Panc1 (cell line): ENCODE data around the gene FCN3. TPM values are rescaled to one million over a fixed set of nuclear protein-coding genes. Genes with fewer than 3 reads are reported as not detected.

Source experiments
- ATAC-seq: fragments of 200-7000 bp; cut with Tn5 transposase; 2 replicates; pipeline ENCODE4 v1.9.1; 2020; ENCODE audit warnings: mild to moderate bottlenecking, moderate library complexity
- BruUV-seq: library from RNA; stranded (reverse); fragments of 400-500 nt; replicated peaks from 2 replicates; lab custom pipeline; 2021; lab: Mats Ljungman, UMichigan
- CTCF ChIA-PET: fragments of 300-600 bp; sonication (Branson Sonifier 250); formaldehyde crosslinking; loops from one replicate; lab custom pipeline; 2022; ENCODE audit warnings: antibody characterized with exemption; lab: Charles Lee
- POLR2A ChIA-PET: fragments of 300-600 bp; sonication (Branson Sonifier 250); formaldehyde crosslinking; loops from one replicate; lab custom pipeline; 2022; ENCODE audit warnings: antibody characterized with exemption; lab: Charles Lee
- DNase-seq: peaks from one replicate; pipeline ENCODE4 v3.0.0-alpha.2; 2010; ENCODE audit warnings: low read depth, low spot score
- H3K27ac ChIP-seq: 2 replicates; pipeline ENCODE4 v1.5.1; 2011; ENCODE audit warnings: mild to moderate bottlenecking, low read length, inconsistent platforms
- H3K27me3 ChIP-seq: fragments of 200-500 bp; sonication (Bioruptor generic); 2 replicates; pipeline ENCODE4 v1.6.0; 2014; ENCODE audit warnings: low read length, inconsistent platforms; ENCODE audit not compliant: control insufficient read depth, insufficient read depth
- H3K36me3 ChIP-seq: fragments of 200-500 bp; sonication (Bioruptor generic); 2 replicates; pipeline ENCODE4 v1.5.1; 2014; ENCODE audit warnings: inconsistent platforms, mild to moderate bottlenecking, low read length, moderate library complexity; ENCODE audit not compliant: control insufficient read depth, insufficient read depth
- H3K4me1 ChIP-seq: 2 replicates; pipeline ENCODE4 v1.5.1; 2011; ENCODE audit warnings: inconsistent platforms, mild to moderate bottlenecking, low read length, moderate library complexity; ENCODE audit not compliant: control insufficient read depth, insufficient read depth
- H3K4me3 ChIP-seq, 2 experiments: 2 replicates each; pipeline ENCODE4 v1.5.1; 2011 to 2012; ENCODE audit warnings: low read depth in 2 of 2, low read length in 2 of 2, mild to moderate bottlenecking in 2 of 2, inconsistent platforms in 1 of 2, moderate library complexity in 1 of 2
- H3K9me3 ChIP-seq: fragments of 200-500 bp; sonication (Bioruptor generic); 2 replicates; pipeline ENCODE4 v1.5.1; 2014; ENCODE audit warnings: low read depth, mild to moderate bottlenecking, inconsistent platforms, low read length, moderate library complexity; ENCODE audit not compliant: control insufficient read depth, insufficient read depth
- POLR2AphosphoS5 ChIP-seq: IDR thresholded peaks from 2 replicates; pipeline ENCODE4 v1.6.1; 2012; ENCODE audit warnings: mild to moderate bottlenecking, low read depth, low read length, moderate library complexity
- REST ChIP-seq, 2 experiments: IDR thresholded peaks; 2 replicates each; pipeline ENCODE4 v1.6.1; 2011 to 2012; ENCODE audit warnings: low read depth in 2 of 2, control low read depth in 1 of 2, low read length in 1 of 2, mild to moderate bottlenecking in 1 of 2, moderate library complexity in 1 of 2; ENCODE audit not compliant: insufficient read depth in 1 of 2
- SIN3A ChIP-seq: IDR thresholded peaks from 2 replicates; pipeline ENCODE4 v1.6.1; 2012; ENCODE audit warnings: low read depth, mild to moderate bottlenecking, low read length, moderate library complexity, borderline replicate concordance; ENCODE audit not compliant: insufficient read depth
- TCF7L2 ChIP-seq: IDR thresholded peaks from 2 replicates; pipeline ENCODE4 v1.6.1; 2011; ENCODE audit warnings: mild to moderate bottlenecking, low read depth, low read length, inconsistent platforms
- in situ Hi-C: cut with HindIII; loops from 2 replicates; pipeline ENCODE4 v1.10.0; 2016; ENCODE audit warnings: low sequenced_read_pairs, low pct_unique_long_range_greater_than_20kb
- intact Hi-C: fragments of 100-400 bp; cut with micrococcal nuclease; formaldehyde crosslinking; loops from one replicate; pipeline ENCODE4 v1.10.0; 2022; ENCODE audit not compliant: unreplicated experiment
- total RNA-seq: library from RNA; stranded (reverse); gene quantifications from one replicate; pipeline ENCODE4 v1.2.1, GENCODE V29; 2021; ENCODE audit not compliant: unreplicated experiment
- TF ChIP-seq, protein P1 (sequence below): fragments of 450-650 bp; IDR thresholded peaks from 2 replicates; pipeline ENCODE4 v1.5.1; 2017; ENCODE audit warnings: mild to moderate bottlenecking

The FCN3 gene
- total RNA-seq, 1 experiment from 2014 or later, result not detected

DNA sequence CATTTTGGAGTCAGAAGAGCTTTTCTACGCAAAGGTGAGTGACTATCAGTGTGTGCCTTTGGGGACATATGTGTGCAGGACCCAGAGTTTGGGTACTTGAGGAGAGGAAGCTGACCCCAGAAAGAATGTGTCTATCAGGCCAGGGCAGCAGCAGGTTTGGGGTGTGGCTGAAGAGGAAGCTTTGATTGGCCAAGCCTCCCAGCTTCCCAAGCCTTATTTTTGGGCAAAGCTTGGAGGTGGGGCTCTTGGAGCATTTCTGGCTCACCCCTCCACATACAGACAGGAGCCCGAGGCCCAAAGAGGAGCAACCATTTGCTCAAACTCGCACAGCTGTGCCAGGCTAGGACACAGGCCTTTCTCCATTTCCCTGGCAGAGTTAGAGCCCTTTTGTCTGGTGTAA is 22.5 kb upstream of the FCN3 start:
- ChIA-PET CTCF (interaction anchor here (0.7 to 1.6 kb wide), 2 partner anchors 39 to 350 kb away, joined by 4 to 10 read pairs; no protein-coding TSS in a partner anchor), POLR2A (no interaction called here)
- BruUV-seq, result no TSS peak
- TF ChIP-seq POLR2AphosphoS5, result no peak
- TF ChIP-seq TCF7L2, result no peak
- TF ChIP-seq SIN3A, result no peak
- TF ChIP-seq REST (IDR thresholded peaks at IDR 0.05; ENCODE audit: insufficient read depth in 1 of 2, low read depth in 2 of 2, low read length in 1 of 2), result no peak
- H3K36me3 ChIP-seq, result no peaks in the 10 kb centered on the region
- in situ Hi-C loops (no loop called here), intact Hi-C loops (loop anchor here (10.0 kb wide), 1 partner anchor 268 kb away; no protein-coding TSS in a partner anchor)
- no peaks in the 10 kb centered on the region for H3K27me3 ChIP-seq
- no peak for ATAC-seq
- H3K27ac ChIP-seq, result no peak overlapping the region
- H3K9me3 ChIP-seq, result no peaks in the 10 kb centered on the region
- no peak overlapping the region for H3K4me3 ChIP-seq
- DNase-seq, result no peak
- no peaks in the 10 kb centered on the region for H3K4me1 ChIP-seq

DNA sequence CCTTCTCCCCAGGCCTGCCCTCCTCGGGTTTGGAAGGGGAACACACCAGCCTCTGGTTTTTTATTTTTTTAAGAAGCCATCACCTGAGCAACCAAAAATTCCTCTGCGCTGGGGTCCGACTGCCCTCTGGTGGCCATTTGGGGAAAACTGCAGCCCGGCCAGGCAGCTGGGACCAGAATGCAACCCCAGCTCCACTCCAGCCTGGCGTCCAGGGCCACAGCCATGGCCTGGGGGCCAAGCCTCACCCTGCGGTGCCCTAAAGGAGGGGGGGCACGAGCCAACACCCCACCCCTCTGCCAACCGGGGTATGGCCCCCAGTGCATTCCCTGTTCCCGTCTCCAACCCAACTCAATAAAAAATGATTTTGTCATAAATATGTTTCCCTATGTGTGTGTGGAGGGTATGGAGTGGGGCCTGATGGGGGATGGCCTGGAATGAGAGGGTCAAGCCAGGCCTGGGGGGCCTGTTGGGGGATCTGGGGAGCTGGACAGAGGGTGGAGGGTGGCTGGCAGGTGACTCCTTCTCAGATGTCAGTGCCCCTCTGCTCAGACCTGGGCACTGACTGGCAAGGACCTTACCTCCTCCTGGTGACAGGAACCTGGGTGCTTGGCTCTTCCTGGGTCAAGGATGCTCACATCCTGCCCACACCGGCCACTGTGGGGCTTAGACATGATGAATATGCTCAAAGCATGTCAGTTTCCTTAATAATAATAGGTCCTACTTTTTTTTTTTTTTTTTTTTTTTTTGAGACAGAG is 21.0 kb upstream of the FCN3 start:
- H3K9me3 ChIP-seq, result no peaks in the 10 kb centered on the region
- POLR2A ChIA-PET, result no interaction called here
- peak; percentile 51 for ATAC-seq
- no peak overlapping the region for H3K27ac ChIP-seq
- intact Hi-C loops (loop anchor here (2.0 to 10.0 kb wide), 2 partner anchors 95 to 269 kb away; no protein-coding TSS in a partner anchor), in situ Hi-C loops (no loop called here)
- H3K36me3 ChIP-seq, result no peaks in the 10 kb centered on the region
- H3K4me1 ChIP-seq, result peaks cover 6% of the 10 kb centered on the region
- CTCF ChIA-PET, result interaction anchor here (0.5 to 1.5 kb wide), 11 partner anchors 30 to 367 kb away, joined by 3 to 12 read pairs (median 4); no protein-coding TSS in a partner anchor
- TF ChIP-seq SIN3A (no peak), TCF7L2 (no peak), REST (IDR thresholded peaks at IDR 0.05; ENCODE audit: insufficient read depth in 1 of 2, low read depth in 2 of 2, low read length in 1 of 2) (no peak), POLR2AphosphoS5 (no peak)
- TF ChIP-seq, protein P1, sequence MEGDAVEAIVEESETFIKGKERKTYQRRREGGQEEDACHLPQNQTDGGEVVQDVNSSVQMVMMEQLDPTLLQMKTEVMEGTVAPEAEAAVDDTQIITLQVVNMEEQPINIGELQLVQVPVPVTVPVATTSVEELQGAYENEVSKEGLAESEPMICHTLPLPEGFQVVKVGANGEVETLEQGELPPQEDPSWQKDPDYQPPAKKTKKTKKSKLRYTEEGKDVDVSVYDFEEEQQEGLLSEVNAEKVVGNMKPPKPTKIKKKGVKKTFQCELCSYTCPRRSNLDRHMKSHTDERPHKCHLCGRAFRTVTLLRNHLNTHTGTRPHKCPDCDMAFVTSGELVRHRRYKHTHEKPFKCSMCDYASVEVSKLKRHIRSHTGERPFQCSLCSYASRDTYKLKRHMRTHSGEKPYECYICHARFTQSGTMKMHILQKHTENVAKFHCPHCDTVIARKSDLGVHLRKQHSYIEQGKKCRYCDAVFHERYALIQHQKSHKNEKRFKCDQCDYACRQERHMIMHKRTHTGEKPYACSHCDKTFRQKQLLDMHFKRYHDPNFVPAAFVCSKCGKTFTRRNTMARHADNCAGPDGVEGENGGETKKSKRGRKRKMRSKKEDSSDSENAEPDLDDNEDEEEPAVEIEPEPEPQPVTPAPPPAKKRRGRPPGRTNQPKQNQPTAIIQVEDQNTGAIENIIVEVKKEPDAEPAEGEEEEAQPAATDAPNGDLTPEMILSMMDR, result peak; percentile 99
- no TSS peak for BruUV-seq
- no peak overlapping the region for H3K4me3 ChIP-seq
- no peaks in the 10 kb centered on the region for H3K27me3 ChIP-seq
- DNase-seq, result no peak
